ENCODE measurements around the gene PPP6R2. TPM values are rescaled to one million over a fixed set of nuclear protein-coding genes. Genes with fewer than 3 reads are reported as not detected.

PPP6R2 gene
- total and polyA plus RNA-seq, 9 of the 15 experiments (the other 6 are each of a cell fraction or from before 2014, with no cell fraction given): 0.32 to 39.8 (median 21.4) TPM

GRCh38 chr22:50400406-50400805 lies 57.3 kb downstream of the PPP6R2 start:
- H3K4me2 ChIP-seq (ENCODE audit: insufficient read depth, low read length): no peak overlapping the region
- H3K9ac ChIP-seq (ENCODE audit: insufficient read depth in 1 of 2, low read depth in 2 of 2, low read length in 2 of 2): no peak overlapping the region
- no peak for ATAC-seq
- H3K27ac ChIP-seq (ENCODE audit: extremely low read depth, low read depth, low read length): no peak overlapping the region
- peaks cover 51% of the 10 kb centered on the region; the same call in 2 of the 3 replicates for H3K36me3 ChIP-seq (ENCODE audit: control insufficient read depth, insufficient read depth, low read length)
- no peaks in the 10 kb centered on the region; a peak in 1 of 5 replicates for H3K4me1 ChIP-seq (replicated peaks in 1 of 2; ENCODE audit: control insufficient read depth in 2 of 2, insufficient read depth in 2 of 2, low read length in 2 of 2)
- ChIA-PET CTCF (ENCODE audit: low intra/inter-chr PET ratio) (interaction anchor here (0.6 kb wide), 1 partner anchor 94 kb away, joined by 5 read pairs; no protein-coding TSS in a partner anchor), POLR2A (interaction anchor here (0.9 kb wide), 1 partner anchor 41 kb away, joined by 3 read pairs; no protein-coding TSS in a partner anchor)
- no peak for DNase-seq (ENCODE audit: extremely low read depth in 1 of 4, low spot score in 3 of 4)
- TF ChIP-seq MBD1 (CRISPR knock-in tag; IDR thresholded peaks at IDR 0.05): no peak
- no peak for TF ChIP-seq E2F5 (CRISPR knock-in tag; IDR thresholded peaks at IDR 0.05)
- no peak for TF ChIP-seq SNIP1 (IDR thresholded peaks at IDR 0.05; ENCODE audit: low read depth)
- TF ChIP-seq POLR3A (IDR thresholded peaks at IDR 0.05; ENCODE audit: borderline replicate concordance, extremely low read depth, insufficient read depth, insufficient read length): no peak
- no peak for TF ChIP-seq HDAC1 (IDR thresholded peaks at IDR 0.05)
- no peak for TF ChIP-seq E2F3 (CRISPR knock-in tag; IDR thresholded peaks at IDR 0.05)
- no peak for TF ChIP-seq ELF2 (CRISPR knock-in tag; IDR thresholded peaks at IDR 0.05)
- no peak for TF ChIP-seq BCLAF1 (IDR thresholded peaks at IDR 0.05; ENCODE audit: borderline replicate concordance in 1 of 2, control insufficient read depth in 1 of 2, low read depth in 2 of 2, low read length in 1 of 2)
- no peak for TF ChIP-seq ERF (CRISPR knock-in tag; IDR thresholded peaks at IDR 0.05)
- no peak for TF ChIP-seq ILF3 (IDR thresholded peaks at IDR 0.05; ENCODE audit: borderline replicate concordance)
- no peak for TF ChIP-seq U2AF2 (optimal IDR thresholded peaks at IDR 0.05; ENCODE audit: low read depth, low read length)
- TF ChIP-seq ZNF445 (CRISPR knock-in tag; IDR thresholded peaks at IDR 0.05; ENCODE audit: low read depth): no peak
- no peaks in the 10 kb centered on the region for H3K27me3 ChIP-seq (ENCODE audit: control insufficient read depth in 2 of 2, insufficient read depth in 2 of 2, low read length in 2 of 2)
- no TSS peak for BruUV-seq (replicated peaks)
- H3K4me3 ChIP-seq: no peak overlapping the region
- intact Hi-C loops (cut with micrococcal nuclease) (no loop called here), in situ Hi-C loops (cut with MboI) (no loop called here)
- no peaks in the 10 kb centered on the region for H4K20me1 ChIP-seq (replicated peaks; ENCODE audit: control insufficient read depth, insufficient read depth, low read length)
- 86% methylated on average over 4 of the region's 4 CpGs for WGBS (ENCODE audit: insufficient coverage, low coverage, missing lambda C conversion rate)
- H3K79me2 ChIP-seq (ENCODE audit: control insufficient read depth, insufficient read depth, low read length): peaks cover 3% of the 10 kb centered on the region; the same call in 1 of the 3 replicates
- no peaks in the 10 kb centered on the region for H3K9me1 ChIP-seq (ENCODE audit: control insufficient read depth, insufficient read depth, low read length)
- H2AFZ ChIP-seq (ENCODE audit: low read depth, low read length): no peak overlapping the region
- no peaks in the 10 kb centered on the region for H3K9me3 ChIP-seq (replicated peaks; ENCODE audit: control insufficient read depth, insufficient read depth, low read depth, low read length)
- FAIRE-seq: no peak
